Stomach (tissue), 4 donors: ENCODE measurements around the gene UQCC2.

Experiments
- EP300 ChIP-seq: sonication (generic); formaldehyde crosslinking; IDR thresholded peaks from one replicate; pipeline ENCODE4 v1.6.1; 2017; ENCODE audit warnings: antibody characterized with exemption
- POLR2A ChIP-seq, 4 donors: fragments of 450-650 bp; IDR thresholded peaks; one replicate each; pipeline ENCODE4 v1.6.1; 2016; ENCODE audit warnings: antibody characterized with exemption in 4 of 4, control low read depth in 2 of 4, mild to moderate bottlenecking in 1 of 4, moderate library complexity in 1 of 4
- POLR2AphosphoS5 ChIP-seq, 3 donors: sonication (generic); formaldehyde crosslinking; IDR thresholded peaks; one replicate each; pipeline ENCODE4 v1.6.1; 2016; ENCODE audit warnings: antibody characterized with exemption in 3 of 3
- TF ChIP-seq, protein P1 (sequence below), 7 experiments: fragments of 450-650 bp in 4 of 7; fragments of 200-600 bp in 3 of 7; sonication (generic) in 3 of 7; IDR thresholded peaks; one replicate each; pipeline ENCODE4 v1.5.1; 2016 to 2019; ENCODE audit warnings: antibody characterized with exemption in 7 of 7, control low read depth in 2 of 7, mild to moderate bottlenecking in 1 of 7

- TF ChIP-seq, protein P1, sequence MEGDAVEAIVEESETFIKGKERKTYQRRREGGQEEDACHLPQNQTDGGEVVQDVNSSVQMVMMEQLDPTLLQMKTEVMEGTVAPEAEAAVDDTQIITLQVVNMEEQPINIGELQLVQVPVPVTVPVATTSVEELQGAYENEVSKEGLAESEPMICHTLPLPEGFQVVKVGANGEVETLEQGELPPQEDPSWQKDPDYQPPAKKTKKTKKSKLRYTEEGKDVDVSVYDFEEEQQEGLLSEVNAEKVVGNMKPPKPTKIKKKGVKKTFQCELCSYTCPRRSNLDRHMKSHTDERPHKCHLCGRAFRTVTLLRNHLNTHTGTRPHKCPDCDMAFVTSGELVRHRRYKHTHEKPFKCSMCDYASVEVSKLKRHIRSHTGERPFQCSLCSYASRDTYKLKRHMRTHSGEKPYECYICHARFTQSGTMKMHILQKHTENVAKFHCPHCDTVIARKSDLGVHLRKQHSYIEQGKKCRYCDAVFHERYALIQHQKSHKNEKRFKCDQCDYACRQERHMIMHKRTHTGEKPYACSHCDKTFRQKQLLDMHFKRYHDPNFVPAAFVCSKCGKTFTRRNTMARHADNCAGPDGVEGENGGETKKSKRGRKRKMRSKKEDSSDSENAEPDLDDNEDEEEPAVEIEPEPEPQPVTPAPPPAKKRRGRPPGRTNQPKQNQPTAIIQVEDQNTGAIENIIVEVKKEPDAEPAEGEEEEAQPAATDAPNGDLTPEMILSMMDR (IDR thresholded peaks at IDR 0.05) = no peak
- TF ChIP-seq POLR2AphosphoS5 (IDR thresholded peaks at IDR 0.05) = no peak
- TF ChIP-seq EP300 = no peak
- TF ChIP-seq POLR2A (IDR thresholded peaks at IDR 0.05) = no peak
These were observed 45.6 kb upstream of the UQCC2 start for GRCh38 chr6:33757113-33757512.
